GM21576 (cell line): ENCODE results near the gene GFY.

Experiments
- ATAC-seq: cut with Tn5 transposase; IDR thresholded peaks from one replicate; pipeline ENCODE4 v1.9.1; 2021; ENCODE audit warnings: mild to moderate bottlenecking, moderate library complexity; ENCODE audit not compliant: unreplicated experiment

Gene GFY

DNA sequence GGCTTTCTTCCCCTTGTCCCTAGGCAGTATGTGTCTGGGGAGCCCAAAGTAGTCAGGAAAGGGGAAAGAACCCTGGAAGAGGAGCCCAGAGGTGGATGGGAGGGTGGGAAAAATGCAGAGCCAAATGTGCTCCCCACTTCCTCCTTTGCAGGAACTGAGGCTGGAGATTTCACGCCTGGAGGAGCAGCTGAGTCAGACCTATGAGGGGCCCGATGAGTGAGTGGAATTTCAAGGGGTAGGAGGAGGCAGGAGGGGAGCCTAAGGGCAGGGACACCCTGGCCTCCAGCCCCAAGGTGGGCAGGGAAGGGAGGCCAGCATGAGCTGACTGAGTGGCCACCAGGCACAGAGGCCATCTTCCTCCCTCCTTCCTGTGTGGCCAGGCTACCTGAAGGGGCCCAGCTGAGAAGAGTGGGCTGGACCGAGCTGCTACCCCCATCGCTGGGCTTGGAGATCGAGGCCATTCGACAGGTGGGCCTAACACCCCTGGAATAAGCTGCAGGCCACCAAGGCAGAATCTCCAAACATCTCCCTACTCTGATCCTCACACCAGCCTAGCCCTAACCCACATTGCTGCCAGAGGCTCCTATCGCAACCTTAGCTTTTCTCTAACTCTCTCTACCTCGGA is 16.3 kb upstream of the GFY start:
- no peak for ATAC-seq

DNA sequence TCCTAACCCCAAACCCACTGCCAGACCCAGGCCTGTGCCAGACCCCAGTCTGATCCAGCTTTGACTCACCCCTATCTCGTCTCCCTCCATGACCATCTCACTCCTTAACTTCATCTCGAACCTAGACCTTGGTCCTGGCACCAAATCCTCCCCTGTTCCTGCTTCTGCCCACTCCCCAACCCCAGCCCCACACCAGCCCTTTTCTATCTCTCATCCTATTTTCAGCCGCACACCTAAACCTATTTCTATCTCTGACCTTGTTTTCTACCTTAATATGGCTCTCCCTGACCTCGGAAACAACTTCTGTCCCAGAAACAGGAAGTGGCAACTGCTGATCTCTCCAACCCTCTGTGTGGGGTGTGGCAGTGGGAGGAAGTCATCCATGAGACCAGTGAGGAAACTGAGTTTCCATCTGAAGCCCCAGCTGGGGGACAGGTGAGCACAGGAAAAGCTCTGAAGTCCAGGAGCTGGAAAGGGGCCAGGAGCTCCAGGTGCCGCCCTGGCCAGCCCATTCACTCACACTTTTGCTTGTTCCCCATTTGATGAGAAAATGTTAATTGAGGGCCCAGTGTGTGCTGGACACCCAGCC is 15.7 kb upstream of the GFY start:
- ATAC-seq: no peak

DNA sequence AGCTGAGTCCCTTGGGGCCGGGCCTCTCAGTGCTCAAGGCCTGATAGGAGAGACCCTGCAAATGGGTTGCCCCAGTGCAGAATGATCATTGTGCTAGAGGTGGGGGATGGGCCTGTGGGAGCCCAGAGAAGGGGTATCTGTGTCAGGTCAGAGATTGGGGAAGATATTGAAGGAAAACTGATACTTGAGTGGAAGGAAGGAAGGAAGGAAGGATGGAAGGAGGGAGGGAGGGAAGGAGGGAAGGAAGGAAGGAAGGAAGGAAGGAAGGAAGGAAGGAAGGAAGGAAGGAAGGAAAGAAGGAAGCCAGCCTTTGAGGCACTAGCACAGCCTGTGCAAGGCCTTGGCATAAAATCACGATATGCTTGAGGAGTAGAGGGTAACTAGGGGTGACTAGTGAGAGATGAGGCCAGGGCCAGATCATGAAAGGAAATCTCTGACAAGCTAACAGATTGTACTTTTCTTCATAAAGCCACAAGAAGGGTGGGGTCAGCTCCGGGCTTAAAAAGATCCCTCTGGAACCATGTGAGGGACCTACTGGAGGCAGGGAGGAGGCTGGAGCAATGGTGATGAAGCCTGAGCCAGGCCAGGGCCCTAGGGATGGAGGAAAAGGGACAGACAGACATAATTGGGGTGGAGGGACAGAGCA is 13.4 kb upstream of the GFY start:
- ATAC-seq: no peak

DNA sequence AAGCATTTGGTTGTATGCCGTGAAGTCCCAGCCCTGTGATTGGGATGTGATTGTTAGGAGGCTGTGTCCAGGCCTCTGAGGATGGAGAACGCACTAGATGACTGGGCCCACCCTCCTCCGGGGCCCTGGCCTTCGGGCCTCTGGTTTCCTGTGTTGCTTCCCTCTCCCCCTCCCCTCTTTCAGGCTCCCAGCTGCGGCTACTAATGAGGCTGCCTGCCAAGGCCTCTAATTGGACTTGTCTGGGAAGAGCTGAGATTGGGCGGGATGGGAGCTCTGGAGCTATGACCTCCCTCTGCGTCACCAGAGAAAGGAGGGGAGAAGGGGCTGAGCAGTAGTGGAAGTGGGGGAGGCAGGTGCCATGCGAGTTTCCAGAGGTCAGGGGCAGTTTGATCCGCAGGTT is 11.8 kb upstream of the GFY start:
- ATAC-seq: no peak

DNA sequence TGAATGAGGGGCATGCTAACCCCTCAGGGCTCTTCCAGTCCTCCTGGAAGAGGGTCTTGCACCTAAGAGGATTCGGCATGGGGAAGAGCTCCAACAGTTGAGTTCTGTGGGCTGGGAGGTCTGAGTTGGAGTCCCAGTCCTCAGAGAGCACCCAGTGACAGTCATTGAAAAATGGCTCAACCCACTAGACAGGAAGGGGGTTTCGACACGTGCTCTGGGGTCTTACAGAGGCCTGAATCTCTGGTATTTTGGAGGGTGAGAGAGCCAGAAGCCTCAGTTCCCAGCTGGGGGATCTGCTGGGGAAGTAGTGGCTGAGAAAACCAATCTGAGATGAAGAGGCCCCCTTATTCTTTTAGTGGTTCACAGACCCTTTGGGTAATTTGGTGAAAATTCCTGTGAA is 10.9 kb upstream of the GFY start:
- no peak for ATAC-seq

DNA sequence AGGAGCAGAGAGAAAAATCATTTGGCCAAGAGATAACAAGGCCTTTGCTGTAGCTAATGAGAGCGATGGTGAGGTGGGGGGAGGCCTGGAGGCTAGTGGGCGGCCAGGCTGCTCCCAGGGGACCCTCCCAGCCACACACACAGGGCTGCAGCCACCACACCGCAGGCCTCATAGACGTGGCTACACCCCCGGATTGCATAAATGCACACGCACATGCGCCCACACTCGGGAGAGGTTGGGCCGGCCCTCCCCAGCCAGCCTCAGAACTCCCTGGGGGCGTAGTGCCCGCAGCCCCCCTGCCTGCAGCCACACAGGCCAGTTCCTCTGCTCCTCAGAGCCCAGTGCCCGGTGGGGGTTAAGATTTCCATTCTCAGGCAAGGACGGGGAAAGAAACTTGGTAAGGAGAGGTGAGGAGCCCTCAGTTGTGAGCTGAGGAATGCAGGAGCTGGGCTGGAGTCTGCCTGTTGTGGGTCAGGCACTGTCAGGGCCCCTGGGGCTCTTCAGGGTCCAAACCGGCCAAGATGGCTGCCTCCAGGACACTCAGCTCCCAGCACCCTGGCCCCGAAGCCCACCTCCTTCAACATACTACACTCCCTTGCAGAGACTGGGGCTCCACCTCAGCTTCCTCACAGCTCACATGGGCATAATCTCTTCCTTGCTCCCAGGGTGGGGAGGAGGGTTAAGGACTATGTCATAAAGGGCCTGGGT is 9.9 kb upstream of the GFY start:
- no peak for ATAC-seq

DNA sequence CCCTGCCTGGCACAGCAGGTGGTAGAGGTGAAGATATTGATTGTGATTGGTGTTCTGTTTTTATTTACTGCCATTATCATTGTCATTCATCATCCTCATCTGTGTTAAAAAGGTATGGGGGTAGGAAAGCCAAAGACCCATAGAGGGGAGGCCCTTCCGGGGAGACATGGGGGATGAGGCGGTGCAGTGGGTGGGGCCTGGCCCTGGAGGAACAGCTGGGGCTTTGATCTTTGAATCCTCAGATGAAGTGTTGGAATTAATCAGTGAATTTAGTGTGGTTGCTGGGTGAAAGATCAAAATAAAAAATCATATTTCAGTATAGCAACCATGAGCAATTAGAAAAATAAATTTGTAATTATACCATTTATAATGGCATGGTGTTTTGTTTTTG is 9.4 kb upstream of the GFY start:
- ATAC-seq: no peak

DNA sequence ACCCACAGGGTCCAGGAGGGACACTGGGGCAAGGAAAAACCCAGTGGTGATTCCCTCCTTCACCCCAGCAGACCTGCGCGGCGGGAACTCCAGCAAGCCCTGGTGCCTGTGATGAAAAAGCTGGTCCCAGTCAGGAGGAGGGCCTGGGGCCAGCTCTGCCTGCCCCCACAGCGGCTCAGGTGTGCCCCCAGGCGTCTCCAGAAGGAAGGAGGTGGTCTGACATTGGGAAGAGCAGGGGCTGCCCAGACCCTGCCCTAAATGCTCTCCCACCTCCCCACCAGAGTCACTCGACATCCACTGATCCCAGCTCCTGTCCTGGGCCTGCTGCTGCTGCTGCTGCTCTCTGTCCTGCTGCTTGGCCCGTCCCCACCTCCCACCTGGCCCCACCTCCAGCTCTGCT is 8.1 kb upstream of the GFY start:
- ATAC-seq: no peak

DNA sequence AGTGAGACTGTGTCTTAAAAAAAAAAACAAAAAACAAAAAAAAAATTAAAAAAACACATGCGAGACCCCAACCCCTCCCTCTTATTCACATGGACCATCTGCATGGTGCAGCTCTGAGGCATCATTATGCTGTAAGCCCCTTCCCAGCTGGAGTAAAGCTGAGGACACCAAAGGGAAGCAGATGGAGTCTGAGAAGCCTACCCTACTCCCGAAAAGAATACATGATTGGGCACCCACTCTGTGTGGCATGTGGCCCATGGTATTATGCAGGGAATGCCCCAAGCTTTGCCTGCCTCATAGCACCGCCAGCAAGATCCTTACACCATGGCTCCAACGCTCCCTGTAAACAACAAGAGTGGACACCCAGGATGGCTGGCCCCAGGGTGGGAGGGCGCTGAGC is 6.7 kb upstream of the GFY start:
- ATAC-seq: no peak

DNA sequence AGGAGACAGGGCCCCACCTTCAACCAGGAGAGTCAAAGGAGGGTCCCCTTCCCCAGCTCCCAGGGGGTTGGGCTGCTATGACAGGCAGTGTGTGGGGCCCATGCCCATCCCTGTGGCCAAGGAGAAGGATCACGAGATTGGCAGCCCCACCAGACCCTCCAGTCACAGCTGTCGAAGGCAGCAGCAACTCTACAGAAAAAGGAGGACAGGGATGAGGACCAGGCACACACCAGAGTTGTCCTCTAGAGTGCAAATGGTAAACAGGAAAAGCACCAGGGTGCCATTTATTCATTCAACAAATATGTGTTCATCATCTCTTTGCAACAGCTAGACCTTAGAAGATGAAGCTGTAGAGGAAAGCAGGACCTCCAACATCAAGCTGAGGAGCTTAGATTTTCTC is 6.0 kb upstream of the GFY start:
- no peak for ATAC-seq

DNA sequence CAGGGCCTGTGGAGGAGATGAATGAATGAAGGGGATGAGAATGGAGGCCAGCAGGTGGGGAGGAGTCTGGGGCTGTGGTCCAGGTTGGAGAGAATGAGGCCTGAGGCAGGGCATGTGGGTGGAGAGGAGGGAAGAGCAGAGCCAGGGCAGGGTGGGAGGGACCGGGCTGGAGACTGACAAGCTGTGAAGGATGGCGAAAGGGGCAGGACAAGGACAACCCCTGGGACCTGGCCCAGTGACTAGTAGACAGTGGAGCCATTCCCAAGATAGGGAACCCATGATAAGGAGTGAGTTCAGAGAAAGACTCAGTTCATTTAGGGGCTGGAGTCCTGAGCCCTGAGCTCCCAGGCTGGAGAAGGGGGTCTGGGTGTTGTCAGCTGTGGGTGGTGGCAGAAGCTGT is 5.0 kb upstream of the GFY start:
- no peak for ATAC-seq

DNA sequence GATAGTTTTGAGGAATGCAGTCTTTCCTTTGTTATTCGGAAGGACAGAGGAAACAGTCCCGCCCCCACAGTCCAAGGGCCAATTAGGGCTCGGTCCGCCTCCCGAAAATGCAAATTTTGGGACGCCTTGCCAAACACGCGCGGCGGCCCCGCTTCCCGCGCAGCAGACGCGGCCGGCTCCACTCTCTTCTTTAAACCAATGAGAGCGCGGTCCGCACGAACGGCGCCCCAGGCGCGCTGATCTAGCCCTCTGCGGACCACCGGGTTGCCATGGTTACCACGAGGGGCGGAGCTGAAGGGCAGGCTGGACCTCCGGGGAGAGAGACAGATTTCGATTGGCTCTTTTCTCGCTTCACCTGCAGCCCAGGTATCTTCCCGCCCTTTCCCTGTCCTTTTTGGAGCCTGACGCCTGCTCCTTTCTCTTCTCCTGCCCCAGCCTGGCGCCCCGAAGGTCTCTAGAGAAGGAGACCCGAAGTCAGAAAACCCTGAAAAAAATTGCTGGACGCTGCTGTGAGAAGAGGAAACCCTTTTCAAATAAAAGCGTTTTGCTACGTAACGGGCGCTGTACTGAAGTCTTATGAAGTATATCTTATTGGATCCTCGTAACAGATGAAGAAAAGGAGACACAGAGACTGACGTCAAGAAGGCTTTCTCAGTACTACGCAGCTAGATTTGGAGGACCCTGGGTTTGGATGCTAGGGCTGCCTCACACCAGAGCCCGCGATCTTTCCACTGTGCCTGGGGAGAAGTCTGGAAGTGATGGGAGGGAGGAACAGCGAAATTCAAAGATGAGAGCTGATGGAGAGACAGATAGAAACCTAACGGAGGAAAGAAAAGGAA is 3.9 kb upstream of the GFY start:
- ATAC-seq: no peak

DNA sequence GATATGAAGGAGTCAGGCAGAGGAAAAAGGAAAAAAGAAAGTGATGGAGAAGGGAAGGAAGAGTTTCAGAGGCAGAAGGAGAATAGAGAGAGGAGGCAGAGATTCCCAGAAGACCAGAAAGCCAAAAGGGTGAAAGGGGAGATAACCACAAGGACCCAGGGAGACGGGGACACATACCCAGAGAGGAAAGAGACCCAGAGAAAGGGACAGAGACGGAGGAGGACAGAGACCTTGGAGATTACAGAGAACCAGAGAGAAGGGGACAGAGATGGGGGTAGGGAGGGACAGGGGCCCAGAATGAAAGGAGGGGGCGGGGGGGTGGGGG is 3.3 kb upstream of the GFY start:
- no peak for ATAC-seq

DNA sequence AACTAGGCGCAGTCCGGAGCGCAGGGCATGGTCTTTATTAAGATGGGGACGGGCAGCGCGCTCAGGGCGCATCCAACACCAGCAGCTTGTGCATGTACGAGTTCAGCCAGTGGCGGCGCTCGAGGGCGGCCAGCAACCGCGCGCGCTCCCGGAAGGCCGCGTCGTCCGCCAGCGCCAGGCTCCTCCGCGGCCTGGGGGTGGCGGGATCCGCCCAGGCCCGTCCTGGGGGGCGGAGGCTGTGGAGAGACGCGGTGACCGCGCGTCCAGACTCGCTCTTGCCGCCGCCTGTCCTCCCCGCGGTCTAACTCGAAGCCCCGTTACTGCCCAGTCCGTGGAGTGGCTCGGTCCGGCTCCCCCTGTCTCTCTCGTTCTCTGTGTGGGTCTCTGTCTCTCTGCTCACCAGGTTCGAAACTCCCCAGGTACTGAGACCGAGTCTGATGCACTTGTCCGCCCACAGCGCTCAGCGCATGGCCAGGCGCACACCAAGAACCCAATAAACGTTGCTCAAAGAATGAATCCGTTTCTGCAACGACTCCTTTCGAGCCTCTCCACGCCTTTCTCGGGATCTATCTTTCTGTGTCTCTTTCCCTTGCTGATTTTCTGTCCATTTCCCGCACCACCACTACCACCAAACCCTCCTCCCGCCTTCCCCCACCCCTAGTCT is 2.6 kb upstream of the GFY start:
- ATAC-seq: no peak

DNA sequence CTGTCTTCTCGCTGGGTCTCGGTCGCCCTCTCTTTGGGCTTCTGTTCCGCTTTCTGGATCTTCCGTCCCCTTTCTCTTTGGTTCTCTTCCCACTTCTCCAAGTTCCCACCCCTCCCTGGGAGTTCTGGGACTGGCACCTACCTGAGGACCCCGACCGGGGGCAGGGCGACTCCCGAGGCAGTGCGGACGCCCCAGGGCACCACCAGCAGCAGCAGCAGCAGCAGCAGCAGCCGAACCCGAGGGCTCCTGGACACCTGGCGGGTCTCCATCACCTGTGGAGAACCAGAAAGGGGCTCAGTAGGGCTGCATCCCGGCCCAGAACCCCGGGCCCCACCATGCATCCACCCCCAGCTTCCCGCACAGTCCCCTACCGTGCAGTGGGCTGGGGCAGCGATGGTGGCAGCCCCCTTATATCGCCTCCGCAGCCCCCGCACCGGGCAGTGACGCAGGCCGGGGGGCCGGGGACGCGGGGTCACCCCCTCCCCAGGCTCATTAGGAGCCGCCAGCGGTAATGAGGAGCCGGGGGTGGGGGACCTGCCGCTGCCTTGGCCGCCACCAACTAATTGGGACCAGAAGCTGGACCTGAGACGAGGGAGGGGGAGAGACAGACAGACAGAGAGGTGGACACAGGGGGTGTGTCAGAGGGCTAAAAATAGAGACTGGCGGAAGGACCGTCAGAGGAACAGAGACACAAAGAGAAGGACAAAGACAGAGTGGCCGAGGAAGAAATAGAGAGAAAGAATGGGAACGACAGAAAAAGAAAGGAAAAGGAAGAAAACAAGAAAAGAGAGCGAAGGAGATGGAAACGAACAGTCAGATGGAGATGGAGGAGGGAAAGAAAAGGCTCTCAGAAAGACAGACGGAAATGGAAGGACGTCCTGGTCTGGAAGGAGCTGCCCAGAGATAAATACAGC is 1.9 kb upstream of the GFY start, which contains the start of gene PTH2:
Gene PTH2 (minus strand): TSS at position 371 of the 914 bp plus-strand sequence. CDS start 102 bp downstream, at position 269.
- ATAC-seq: no peak

DNA sequence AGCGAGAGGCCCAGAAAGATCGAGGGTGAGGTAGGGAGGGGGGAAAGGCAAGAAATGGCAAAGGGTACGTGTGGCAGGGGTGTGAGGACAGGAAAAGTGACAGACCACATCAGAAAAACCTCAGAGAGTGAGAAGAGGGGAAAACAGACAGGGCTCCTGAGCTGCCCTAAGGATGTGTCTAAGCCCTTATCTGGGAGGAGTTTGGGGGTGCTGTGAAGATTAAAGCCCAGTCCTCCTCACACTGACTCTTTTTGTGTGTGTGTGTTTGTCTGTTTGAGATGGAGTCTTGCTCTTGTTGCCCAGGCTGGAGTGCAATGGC is 1.2 kb upstream of the GFY start:
- no peak for ATAC-seq

DNA sequence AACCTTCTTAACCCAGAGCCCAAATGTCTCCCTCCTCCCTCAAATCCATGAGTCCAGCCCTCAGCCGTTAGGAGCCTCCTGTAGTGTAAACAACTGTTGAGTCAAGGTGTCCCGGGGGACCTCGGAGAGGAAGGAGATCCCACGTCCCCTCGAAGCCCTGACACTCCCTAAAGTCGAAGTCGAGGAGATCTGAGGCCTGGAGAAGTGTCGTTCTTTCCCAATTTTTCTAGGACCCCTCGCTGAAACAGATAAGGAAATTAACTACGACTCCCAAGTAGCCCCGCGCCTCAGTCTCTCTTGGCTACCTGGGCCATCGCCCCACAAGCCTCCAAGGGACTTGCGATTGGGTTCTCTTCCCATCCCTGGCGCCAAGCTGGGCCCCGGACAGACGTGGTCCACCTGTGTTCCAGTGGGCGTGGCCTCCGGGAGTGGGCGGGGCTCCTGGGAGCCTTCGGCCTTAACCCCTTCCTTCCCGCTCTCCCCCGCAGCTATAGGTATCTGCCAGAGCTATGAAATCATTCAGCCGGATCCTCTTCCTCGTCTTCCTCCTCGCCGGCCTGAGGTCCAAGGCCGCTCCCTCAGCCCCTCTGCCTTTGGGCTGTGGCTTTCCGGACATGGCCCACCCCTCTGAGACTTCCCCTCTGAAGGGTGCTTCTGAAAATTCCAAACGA is 869 bp downstream of the GFY start:
- no peak for ATAC-seq

DNA sequence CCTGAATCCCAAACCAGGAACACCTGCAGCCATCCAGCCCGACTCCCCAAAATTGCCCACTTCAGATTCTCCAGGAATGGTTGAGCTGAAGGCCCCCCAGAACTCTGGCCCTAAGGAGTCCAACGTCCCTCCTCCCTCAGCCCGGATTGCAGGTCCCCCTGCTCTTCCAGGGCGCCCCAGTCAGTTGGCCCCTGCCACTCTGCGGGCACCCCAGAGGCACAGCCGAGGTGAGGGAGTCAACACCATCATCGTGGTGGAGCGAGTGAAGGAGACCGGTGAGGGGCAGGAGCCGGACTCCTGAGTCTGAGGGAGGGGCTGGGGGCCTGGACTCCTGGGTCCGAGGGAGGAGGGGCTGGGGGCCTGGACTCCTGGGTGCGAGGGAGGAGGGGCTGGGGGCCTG is 2.2 kb downstream of the GFY start:
- ATAC-seq: no peak

DNA sequence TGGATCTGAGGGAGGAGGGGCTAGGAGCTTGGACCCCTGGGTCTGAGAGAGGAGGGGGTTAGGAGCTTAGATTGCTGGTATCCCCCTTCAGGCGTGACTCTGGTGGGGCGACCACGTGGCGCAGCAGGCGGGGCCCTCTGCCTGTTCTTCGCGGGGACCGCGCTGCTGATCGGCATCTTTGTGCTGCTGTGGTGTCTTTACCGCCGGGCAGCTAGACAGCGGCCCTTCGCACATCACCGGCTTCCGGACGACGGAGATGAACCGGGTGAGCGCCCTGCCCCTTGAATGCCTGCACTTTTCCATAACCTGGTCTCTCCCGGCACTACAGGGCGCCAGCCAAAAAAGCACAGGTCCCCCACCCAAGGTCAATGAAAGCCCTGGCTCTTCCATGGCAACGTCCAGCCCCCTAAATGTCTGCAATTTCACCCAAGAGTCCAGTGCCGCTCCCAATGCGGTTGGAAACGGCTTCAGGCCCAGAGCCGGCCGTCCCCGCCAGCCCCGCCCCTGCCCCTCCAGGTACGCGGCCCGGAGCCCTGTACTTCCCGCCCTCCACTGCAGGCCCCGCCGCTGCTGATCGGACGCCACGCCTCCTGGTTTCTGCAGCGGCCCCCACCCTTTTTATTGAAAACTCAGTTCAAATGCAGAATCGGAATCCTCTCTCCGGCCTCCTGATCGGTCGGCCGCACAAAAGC is 2.8 kb downstream of the GFY start:
- no peak for ATAC-seq
